Measurements from ENCODE around the gene SMURF1.
A peak's percentile ranks its signal among the peaks of the same experiment; 100 is the strongest.

The SMURF1 gene

DNA sequence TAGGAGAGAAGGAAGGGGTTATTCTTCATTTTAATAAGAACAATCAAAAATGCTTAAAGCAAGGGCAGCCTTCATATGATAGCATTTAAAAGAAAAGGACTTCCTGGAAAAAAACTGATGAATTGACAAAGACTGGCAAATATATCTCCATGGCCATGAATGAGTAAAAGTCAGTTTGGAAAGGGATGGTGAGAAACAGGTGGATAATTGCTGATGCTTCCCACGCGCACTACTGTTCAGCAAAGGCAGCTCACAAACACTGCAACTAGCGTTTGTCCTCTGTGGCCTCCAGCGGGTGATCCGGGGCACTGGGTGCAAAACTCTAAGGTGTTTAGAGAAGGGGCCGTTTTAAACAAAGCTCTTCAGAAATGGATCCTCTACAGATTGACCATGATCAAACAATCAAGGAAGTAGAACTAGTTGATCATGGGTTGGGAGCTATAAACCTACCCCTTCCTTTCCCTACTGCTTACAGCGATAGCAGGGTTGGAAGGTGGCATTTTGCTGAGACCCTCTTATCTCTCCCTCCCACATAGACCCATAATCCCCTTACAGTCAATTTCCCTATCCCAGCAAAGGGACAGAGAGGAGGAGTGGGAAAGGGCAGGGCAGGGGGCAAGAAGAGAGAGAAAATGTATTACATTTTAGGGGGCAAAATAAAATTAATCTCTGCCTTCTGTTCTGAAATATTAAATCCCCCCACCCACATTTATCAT lies 53.8 kb downstream of the SMURF1 start:
- no peak for DNase-seq (ENCODE audit: extremely low read depth, low read depth)
- no peak for TF ChIP-seq CTCF (IDR thresholded peaks at IDR 0.05; ENCODE audit: low read depth, low read length)

DNA sequence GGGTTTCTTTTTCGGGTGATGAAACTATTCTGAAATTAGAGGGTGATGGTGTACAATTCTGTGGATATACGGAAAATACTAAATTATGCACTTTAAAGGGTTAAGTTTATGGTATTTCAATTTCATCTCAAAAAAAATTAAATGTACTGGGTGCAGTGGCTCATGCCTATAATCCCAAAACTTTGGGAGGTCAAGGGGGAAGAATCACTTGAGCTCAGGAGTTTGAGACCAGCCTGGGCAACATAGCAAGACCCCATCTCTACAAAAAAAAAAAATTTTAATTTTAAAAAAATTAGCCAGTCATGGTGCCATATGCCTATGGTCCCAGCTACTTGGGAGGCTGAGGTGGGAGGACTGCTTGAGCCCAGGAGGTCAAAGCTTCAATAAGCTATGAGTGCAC lies 57.0 kb downstream of the SMURF1 start:
- TF ChIP-seq CTCF (IDR thresholded peaks at IDR 0.05; ENCODE audit: low read depth, low read length): no peak
- no peak for DNase-seq (ENCODE audit: extremely low read depth, low read depth)

DNA sequence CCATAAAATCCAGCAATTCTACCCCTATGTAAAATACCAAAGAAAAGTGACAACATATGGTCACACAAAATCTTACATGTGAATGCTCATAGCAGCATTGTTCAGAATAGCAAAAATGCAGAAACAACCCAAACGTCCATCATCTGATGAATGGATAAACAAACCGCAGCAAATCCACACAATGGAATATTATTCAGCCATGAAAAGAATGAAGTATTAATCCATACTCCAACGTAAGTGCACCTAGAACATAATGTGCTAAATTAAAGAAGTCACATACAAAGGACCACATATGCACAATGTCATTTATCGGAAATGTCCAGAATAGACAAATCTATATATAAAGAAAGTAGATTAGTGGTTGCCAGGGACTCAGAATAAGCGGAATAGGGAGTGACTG lies 57.4 kb downstream of the SMURF1 start:
- DNase-seq (ENCODE audit: extremely low read depth, low read depth): no peak

DNA sequence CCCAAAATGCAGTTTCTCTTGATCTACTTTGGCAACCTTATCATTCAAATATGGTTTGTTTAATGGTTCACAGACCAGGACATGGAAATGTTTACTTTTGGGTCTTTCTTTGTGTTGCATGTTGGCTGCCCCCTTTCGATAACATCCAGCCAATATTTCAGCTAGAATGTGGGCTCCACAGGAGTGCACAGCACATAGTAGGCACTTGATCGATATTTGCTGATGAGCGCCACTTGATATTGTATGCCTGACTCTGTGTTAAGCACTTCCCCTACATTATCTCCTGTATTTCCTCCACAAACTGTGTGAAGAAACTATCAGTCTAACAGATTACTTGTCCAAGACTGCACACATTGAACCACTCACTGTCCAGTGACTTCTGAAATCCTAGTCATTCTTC lies 60.2 kb downstream of the SMURF1 start:
- no peak for DNase-seq (ENCODE audit: extremely low read depth, low read depth)
- TF ChIP-seq CTCF (IDR thresholded peaks at IDR 0.05; ENCODE audit: low read depth, low read length): no peak

More for the DNA sequence above, 57.4 kb downstream of the SMURF1 start:
- no peak for TF ChIP-seq CTCF (IDR thresholded peaks at IDR 0.05; ENCODE audit: low read depth, low read length)

GRCh38 chr7:99083068-99083651 lies 60.7 kb downstream of the SMURF1 start:
- peak; percentile 62 for DNase-seq (ENCODE audit: extremely low read depth, low read depth)

DNA sequence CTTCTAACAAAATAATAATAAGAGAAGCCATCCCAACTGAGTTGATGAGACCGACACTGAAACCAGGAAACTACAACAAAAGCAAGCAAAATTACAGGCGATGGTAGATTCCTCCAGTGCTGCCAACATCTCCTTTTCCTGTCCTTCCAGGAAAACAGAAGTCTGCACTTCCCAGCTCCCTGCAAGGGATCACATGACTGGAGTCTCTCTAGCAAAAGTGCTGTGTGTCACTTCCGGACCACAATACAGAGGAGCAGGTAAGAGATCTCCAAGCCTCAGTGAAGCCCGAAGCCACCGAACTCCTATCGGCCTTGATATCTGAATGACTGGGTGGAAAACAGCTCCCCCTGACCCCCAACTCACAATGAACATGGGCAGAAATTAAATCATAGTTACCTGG lies 63.2 kb downstream of the SMURF1 start:
- TF ChIP-seq CTCF (IDR thresholded peaks at IDR 0.05; ENCODE audit: low read depth, low read length): no peak
- DNase-seq (ENCODE audit: extremely low read depth, low read depth): no peak

More at GRCh38 chr7:99083068-99083651, 60.7 kb downstream of the SMURF1 start:
- TF ChIP-seq CTCF (IDR thresholded peaks at IDR 0.05; ENCODE audit: low read depth, low read length): no peak

DNA sequence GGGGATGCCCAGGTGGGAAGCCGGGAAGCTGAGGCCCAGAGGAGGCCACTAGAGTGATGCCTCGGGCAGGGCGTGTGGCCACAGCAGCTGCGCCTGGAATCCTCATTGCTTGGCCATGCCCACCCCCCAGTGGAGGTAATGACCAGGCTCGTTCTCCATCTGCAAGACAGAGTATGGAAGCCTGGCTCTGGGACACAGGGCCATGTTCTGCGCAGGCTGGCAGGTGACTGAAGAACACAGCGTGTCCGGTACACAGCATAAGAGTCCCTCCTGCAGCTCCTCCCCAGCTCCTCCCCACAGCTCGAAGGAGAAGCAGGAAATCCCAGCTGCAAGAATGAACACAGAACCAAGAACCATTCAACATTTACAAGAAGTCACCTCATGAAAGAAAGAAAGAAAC lies 64.8 kb downstream of the SMURF1 start:
- TF ChIP-seq CTCF (IDR thresholded peaks at IDR 0.05; ENCODE audit: low read depth, low read length): no peak
- no peak for DNase-seq (ENCODE audit: extremely low read depth, low read depth)
